Right atrium auricular region (tissue), 2 donors: Measurements from ENCODE around the gene PDE2A. TPM values are rescaled to one million over a fixed set of nuclear protein-coding genes. Genes with fewer than 3 reads are reported as not detected.

Experiments
- DNase-seq: peaks from one replicate; pipeline ENCODE4 v3.0.0-alpha.2; 2019; ENCODE audit warnings: low spot score
- H3K27ac ChIP-seq, 2 donors: fragments of 200-600 bp; sonication (generic); 1 replicate in 1 of 2; 2 replicates in 1 of 2; pipeline ENCODE4 v1.5.1; 2016 to 2019
- H3K27me3 ChIP-seq, 2 donors: fragments of 200-600 bp; sonication (generic); one replicate each; pipeline versions ENCODE4 v1.5.1 to v1.6.0; 2017 to 2019
- H3K36me3 ChIP-seq: fragments of 200-600 bp; sonication (generic); one replicate; pipeline ENCODE4 v1.5.1; 2016
- H3K4me1 ChIP-seq, 2 donors: fragments of 200-600 bp; sonication (generic); one replicate each; pipeline versions ENCODE4 v1.5.1 to v1.6.0; 2017 to 2019
- H3K4me3 ChIP-seq, 2 donors: fragments of 200-600 bp; sonication (generic); 1 replicate in 1 of 2; 2 replicates in 1 of 2; pipeline ENCODE4 v1.5.1; 2017 to 2019; ENCODE audit warnings: mild to moderate bottlenecking in 1 of 2, moderate library complexity in 1 of 2
- H3K9me3 ChIP-seq, 2 donors: fragments of 200-600 bp; sonication (generic); one replicate each; pipeline ENCODE4 v1.5.1; 2019
- microRNA counts, 2 donors: library from miRNA; unstranded; fragments of <30 nt; microRNA quantifications; one replicate each; lab custom pipeline; 2016 to 2017
- microRNA-seq, 2 donors: library from miRNA; unstranded; fragments of <30 nt; microRNA quantifications; one replicate each; pipeline ENCODE4, GENCODE V29; 2016 to 2017; ENCODE audit warnings: borderline number of aligned reads in 2 of 2, borderline replicate concordance in 1 of 2
- total RNA-seq, 2 donors: library from RNA; depleted of rRNA; stranded (reverse); fragments of >200 nt; gene quantifications; one replicate each; pipeline ENCODE4 v1.1.0, GENCODE V29; 2016
- TF ChIP-seq, protein P1 (sequence below), 2 donors: fragments of 200-600 bp; sonication (generic); IDR thresholded peaks; one replicate each; pipeline ENCODE4 v1.5.1; 2019; ENCODE audit warnings: antibody characterized with exemption in 2 of 2

Gene PDE2A
- total RNA-seq, 2 donors from 2014 or later: 23.1 to 34.2 TPM

DNA sequence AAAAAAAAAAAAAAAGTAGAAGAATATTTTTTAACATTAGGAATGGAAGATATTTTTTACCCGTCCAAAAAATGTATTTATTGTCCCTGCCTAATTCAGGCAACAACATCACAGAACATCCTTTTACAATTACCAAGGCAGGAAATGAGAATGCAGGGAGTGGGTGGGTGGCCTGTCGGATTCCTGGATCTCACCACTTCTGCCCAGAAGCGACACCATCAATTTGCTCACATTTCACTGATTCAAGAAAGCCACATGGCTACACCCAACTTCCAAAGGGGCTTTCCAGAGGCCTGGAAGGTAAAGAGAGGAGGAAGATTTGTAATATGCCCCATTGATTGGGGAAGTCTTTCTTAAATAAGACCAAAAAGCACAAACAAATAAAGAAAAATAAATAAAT, 146.1 kb downstream of the PDE2A start:
- Histone ChIP-seq H3K27ac (no peak overlapping the region), H3K4me1 (no peaks in the 10 kb centered on the region), H3K36me3 (no peaks in the 10 kb centered on the region), H3K4me3 (no peak overlapping the region), H3K9me3 (no peaks in the 10 kb centered on the region), H3K27me3 (no peaks in the 10 kb centered on the region)
- TF ChIP-seq, protein P1, sequence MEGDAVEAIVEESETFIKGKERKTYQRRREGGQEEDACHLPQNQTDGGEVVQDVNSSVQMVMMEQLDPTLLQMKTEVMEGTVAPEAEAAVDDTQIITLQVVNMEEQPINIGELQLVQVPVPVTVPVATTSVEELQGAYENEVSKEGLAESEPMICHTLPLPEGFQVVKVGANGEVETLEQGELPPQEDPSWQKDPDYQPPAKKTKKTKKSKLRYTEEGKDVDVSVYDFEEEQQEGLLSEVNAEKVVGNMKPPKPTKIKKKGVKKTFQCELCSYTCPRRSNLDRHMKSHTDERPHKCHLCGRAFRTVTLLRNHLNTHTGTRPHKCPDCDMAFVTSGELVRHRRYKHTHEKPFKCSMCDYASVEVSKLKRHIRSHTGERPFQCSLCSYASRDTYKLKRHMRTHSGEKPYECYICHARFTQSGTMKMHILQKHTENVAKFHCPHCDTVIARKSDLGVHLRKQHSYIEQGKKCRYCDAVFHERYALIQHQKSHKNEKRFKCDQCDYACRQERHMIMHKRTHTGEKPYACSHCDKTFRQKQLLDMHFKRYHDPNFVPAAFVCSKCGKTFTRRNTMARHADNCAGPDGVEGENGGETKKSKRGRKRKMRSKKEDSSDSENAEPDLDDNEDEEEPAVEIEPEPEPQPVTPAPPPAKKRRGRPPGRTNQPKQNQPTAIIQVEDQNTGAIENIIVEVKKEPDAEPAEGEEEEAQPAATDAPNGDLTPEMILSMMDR (IDR thresholded peaks at IDR 0.05): no peak
- DNase-seq: no peak

MicroRNAs within 50 kb of the gene (microRNA counts, 767-probe panel; counts per million panel counts)
- microRNA hsa-miR-139-3p (lab: Ali Mortazavi, UCI): 3,348 to 7,014 counts per million in 2 donors
- microRNA hsa-miR-139-5p (lab: Ali Mortazavi, UCI): 3,433 to 7,122 counts per million in 2 donors

Small RNA genes lying within 50 kb of the gene (microRNA-seq; reads per million reads assigned to microRNA genes)
- gene MIR139: 10,284 to 14,218 reads per million in 2 donors

Other genes with a start within 250 kb of the PDE2A start
- 10 to 100 TPM; 14.0 to 23.2 TPM for gene CLPB, start 239.9 kb downstream of the PDE2A start, total RNA-seq
- 10 to 100 TPM; 74.0 to 83.8 TPM for gene ARAP1, start 78.0 kb upstream of the PDE2A start, total RNA-seq
- gene STARD10, start 119.6 kb upstream of the PDE2A start, total RNA-seq: 100 to 1,000 TPM in 1 of 2 donors, 10 to 100 TPM in 1; 77.0 to 112 TPM
- gene ATG16L2, start 140.0 kb upstream of the PDE2A start, total RNA-seq: 10 to 100 TPM in 1 of 2 donors, 1 to 10 TPM in 1; 9.0 to 10.0 TPM